GM12878 (cell line): ENCODE results near the gene OPCML. TPM values are rescaled to one million over a fixed set of nuclear protein-coding genes. Genes with fewer than 3 reads are reported as not detected.

Experiments used
- ATAC-seq: fragments of 200-7000 bp; cut with Tn5 transposase; 3 replicates; pipeline ENCODE4 v1.9.1; 2020; ENCODE audit warnings: mild to moderate bottlenecking, moderate library complexity
- BruUV-seq: library from RNA; stranded (reverse); fragments of 400-500 nt; replicated peaks from 2 replicates; lab custom pipeline; 2021; lab: Mats Ljungman, UMichigan
- CTCF ChIA-PET: fragments of 300-600 bp; sonication (Branson Sonifier 250); formaldehyde crosslinking; extraction: SDS; loops from one replicate; lab custom pipeline; 2021; ENCODE audit warnings: inconsistent platforms; lab: Yijun Ruan, JAX
- POLR2A ChIA-PET: fragments of 350-600 bp; formaldehyde crosslinking; extraction: SDS; loops from one replicate; lab custom pipeline; 2021; ENCODE audit warnings: inconsistent platforms; lab: Charles Lee
- RAD21 ChIA-PET: fragments of 300-600 bp; sonication (Branson Sonifier 250); formaldehyde crosslinking; loops from one replicate; lab custom pipeline; 2023; ENCODE audit warnings: antibody characterized with exemption; ENCODE audit not compliant: unreplicated experiment; lab: Charles Lee
- SMC1A ChIA-PET: fragments of 300-600 bp; sonication (Branson Sonifier 250); formaldehyde crosslinking; loops from one replicate; lab custom pipeline; 2023; ENCODE audit not compliant: unreplicated experiment, uncharacterized antibody; lab: Charles Lee
- DNase-seq: peaks from one replicate; pipeline ENCODE4 v3.0.0-alpha.2; 2011; ENCODE audit warnings: low read depth, low spot score
- FAIRE-seq: peaks from 3 replicates; lab custom pipeline; 2011; peaks lifted over from hg19 to GRCh38; lab: Jason Lieb, UNC
- H2AFZ ChIP-seq: 2 replicates; pipeline ENCODE4 v1.6.0; 2011; ENCODE audit warnings: low read depth, low read length, control low read depth; ENCODE audit not compliant: control insufficient read depth
- H3K27ac ChIP-seq: 2 replicates; pipeline ENCODE4 v1.5.1; 2011; ENCODE audit warnings: control low read depth; ENCODE audit not compliant: control insufficient read depth, insufficient read depth
- H3K27me3 ChIP-seq, 2 experiments: replicated peaks in 1 of 2; 2 replicates each; pipeline versions ENCODE4 v1.6.0 to v1.6.1; 2011; ENCODE audit warnings: low read length in 1 of 2; ENCODE audit not compliant: control insufficient read depth in 2 of 2, insufficient read depth in 2 of 2
- H3K36me3 ChIP-seq, 2 experiments: 2 replicates each; pipeline ENCODE4 v1.5.1; 2011; ENCODE audit warnings: low read length in 1 of 2; ENCODE audit not compliant: control insufficient read depth in 2 of 2, insufficient read depth in 2 of 2
- H3K4me1 ChIP-seq: 2 replicates; pipeline ENCODE4 v1.6.1; 2011; ENCODE audit warnings: mild to moderate bottlenecking, low read length, moderate library complexity, mixed read lengths; ENCODE audit not compliant: control insufficient read depth, insufficient read depth
- H3K4me2 ChIP-seq: 2 replicates; pipeline ENCODE4 v1.6.0; 2011; ENCODE audit warnings: control low read depth; ENCODE audit not compliant: control insufficient read depth, insufficient read depth
- H3K4me3 ChIP-seq: fragments of 200-600 bp; sonication (generic); 2 replicates; pipeline ENCODE4 v1.5.1; 2016
- H3K79me2 ChIP-seq: 2 replicates; pipeline ENCODE4 v1.6.0; 2011; ENCODE audit warnings: low read length; ENCODE audit not compliant: control insufficient read depth, insufficient read depth
- H3K9ac ChIP-seq: 2 replicates; pipeline ENCODE4 v1.8.0; 2011; ENCODE audit warnings: low read length, control low read depth, mixed read lengths; ENCODE audit not compliant: control insufficient read depth, insufficient read depth
- H3K9me3 ChIP-seq: replicated peaks from 3 replicates; pipeline ENCODE4 v1.5.1; 2011; ENCODE audit warnings: mild to moderate bottlenecking, low read length; ENCODE audit not compliant: control insufficient read depth, insufficient read depth
- H4K20me1 ChIP-seq: 2 replicates; pipeline ENCODE4 v1.6.0; 2011; ENCODE audit not compliant: control insufficient read depth, insufficient read depth
- BMI1 ChIP-seq: fragments of 450-650 bp; IDR thresholded peaks from 2 replicates; pipeline ENCODE4 v1.6.1; 2016; ENCODE audit warnings: mild to moderate bottlenecking, moderate library complexity, borderline replicate concordance
- CEBPB ChIP-seq, 2 experiments: fragments of 150-350 bp in 1 of 2; IDR thresholded peaks; 2 replicates each; pipeline ENCODE4 v1.6.1; 2012 to 2014; ENCODE audit warnings: low read depth in 2 of 2, low read length in 2 of 2, borderline replicate concordance in 1 of 2, inconsistent platforms in 1 of 2
- CREB1 ChIP-seq: IDR thresholded peaks from 2 replicates; pipeline ENCODE4 v1.6.1; 2012; ENCODE audit warnings: low read depth, mild to moderate bottlenecking, inconsistent platforms
- EGR1 ChIP-seq, 2 experiments: IDR thresholded peaks; 1 replicate in 1 of 2; 2 replicates in 1 of 2; pipeline ENCODE4 v1.6.1; 2011 to 2012; ENCODE audit warnings: low read depth in 2 of 2, low read length in 2 of 2, borderline replicate concordance in 1 of 2, mild to moderate bottlenecking in 1 of 2, moderate library complexity in 1 of 2
- JUND ChIP-seq: IDR thresholded peaks from 2 replicates; pipeline ENCODE4 v1.6.1; 2012; ENCODE audit warnings: low read depth, mild to moderate bottlenecking, low read length, improper control_type of control experiment, moderate library complexity
- MEF2A ChIP-seq: IDR thresholded peaks from 2 replicates; pipeline ENCODE4 v1.6.1; 2011; ENCODE audit warnings: low read depth, mild to moderate bottlenecking, low read length, moderate library complexity; ENCODE audit not compliant: insufficient read depth
- MYB ChIP-seq: fragments of 150-350 bp; IDR thresholded peaks from 2 replicates; pipeline ENCODE4 v1.6.1; 2014; ENCODE audit warnings: mild to moderate bottlenecking, low read depth, low read length, borderline replicate concordance
- NR2C2 ChIP-seq: IDR thresholded peaks from 2 replicates; pipeline ENCODE4 v1.6.1; 2011; ENCODE audit warnings: borderline replicate concordance, low read depth; ENCODE audit not compliant: control insufficient read depth, insufficient read length
- POU2F2 ChIP-seq: IDR thresholded peaks from 3 replicates; pipeline ENCODE4 v1.6.1; 2011; ENCODE audit warnings: low read depth, mild to moderate bottlenecking, low read length, borderline replicate concordance
- USF2 ChIP-seq: IDR thresholded peaks from 2 replicates; pipeline ENCODE4 v1.6.1; 2011; ENCODE audit warnings: low read depth, low read length, improper control_type of control experiment, borderline replicate concordance
- ZBTB33 ChIP-seq: fragments of 450-650 bp; IDR thresholded peaks from 2 replicates; pipeline ENCODE4 v1.6.1; 2017; ENCODE audit warnings: mild to moderate bottlenecking
- ZBTB4 ChIP-seq: fragments of 450-650 bp; formaldehyde crosslinking; IDR thresholded peaks from 2 replicates; pipeline ENCODE4 v1.4.0; 2022; ENCODE audit warnings: mild to moderate bottlenecking, moderate library complexity
- ZBTB40 ChIP-seq: fragments of 450-650 bp; IDR thresholded peaks from 2 replicates; pipeline ENCODE4 v1.6.1; 2016; ENCODE audit warnings: mild to moderate bottlenecking, moderate library complexity, borderline replicate concordance
- WGBS: methylation state at CpG from one replicate; pipeline ENCODE4 v1.1.6; 2016; ENCODE audit warnings: low lambda C conversion rate; ENCODE audit not compliant: insufficient replicate concordance, insufficient coverage; ENCODE audit errors: missing lambda C conversion rate; 5-methylcytosine and 5-hydroxymethylcytosine counted together
- in situ Hi-C: fragments of 300-500 bp; cut with MboI; formaldehyde crosslinking; loops from 9 replicates; pipeline ENCODE4 v1.14.3; 2018; ENCODE audit warnings: mixed read lengths
- intact Hi-C: fragments of 100-400 bp; cut with micrococcal nuclease; formaldehyde crosslinking; loops from one replicate; pipeline ENCODE4 v1.14.2; 2022; ENCODE audit not compliant: unreplicated experiment
- polyA plus RNA-seq, 11 experiments: library from polyadenylated mRNA; depleted of rRNA in 4 of 11; unstranded in 6 of 11; stranded (reverse) in 5 of 11; fragments of >200 nt; fragmentation: Nextera tagmentation in 4 of 11; fragmentation: Illumina TruSeq in 1 of 11; extraction: Ambion mirVana in 4 of 11; extraction: Trizol in 1 of 11; gene quantifications; 1 replicate in 1 of 11; 2 replicates in 10 of 11; pipeline versions ENCODE4 v1.2.1 to v1.2.3, GENCODE V29; 2011 to 2016; ENCODE audit warnings: inconsistent platforms in 2 of 11, missing spikeins in 2 of 11, low read depth in 1 of 11
- total RNA-seq, 4 experiments: library from RNA; depleted of rRNA in 3 of 4; stranded (reverse); fragments of >200 nt in 3 of 4; fragmentation: Illumina TruSeq in 1 of 4; extraction: Trizol in 1 of 4; gene quantifications; 2 replicates each; pipeline versions ENCODE4 v1.2.1 to v1.2.3, GENCODE V29; 2013 to 2021

Gene OPCML
- total and polyA plus RNA-seq, 10 of the 15 experiments (the other 5 are each of a cell fraction or from before 2014, with no cell fraction given): 0.84 TPM; not detected in 9

- H3K4me1 ChIP-seq: no peaks in the 10 kb centered on the region
- ChIA-PET RAD21 (interaction anchor here (1.0 kb wide), 1 partner anchor 10 kb away, joined by 3 read pairs; no protein-coding TSS in a partner anchor), POLR2A (no interaction called here), CTCF (interaction anchor here (1.0 to 4.7 kb wide), 3 partner anchors 10 to 13 kb away, joined by 3 to 16 read pairs (median 10); no protein-coding TSS in a partner anchor), SMC1A (interaction anchor here (1.4 to 2.1 kb wide), 4 partner anchors 10 to 16 kb away, joined by 6 to 16 read pairs (median 8); no protein-coding TSS in a partner anchor)
- DNase-seq (no peak), ATAC-seq (no peak), FAIRE-seq (no peak)
- H3K4me2 ChIP-seq: no peak overlapping the region
- intact Hi-C loops (no loop called here), in situ Hi-C loops (no loop called here)
- no peaks in the 10 kb centered on the region for H4K20me1 ChIP-seq
- no peaks in the 10 kb centered on the region for H3K36me3 ChIP-seq
- no peaks in the 10 kb centered on the region for H3K9me3 ChIP-seq
- H2AFZ ChIP-seq: no peak overlapping the region
- 66% methylated on average over 4 of the region's 4 CpGs for WGBS
- no peak overlapping the region for H3K9ac ChIP-seq
- H3K27ac ChIP-seq: no peak overlapping the region
- BruUV-seq: no TSS peak
- no peaks in the 10 kb centered on the region for H3K79me2 ChIP-seq
- no peaks in the 10 kb centered on the region for H3K27me3 ChIP-seq
- H3K4me3 ChIP-seq: no peak overlapping the region
- no peak for TF ChIP-seq CEBPB (IDR thresholded peaks at IDR 0.05; ENCODE audit: borderline replicate concordance in 1 of 2, low read depth in 2 of 2, low read length in 2 of 2)
- TF ChIP-seq NR2C2: no peak
- TF ChIP-seq MYB: no peak
- no peak for TF ChIP-seq ZBTB40
- no peak for TF ChIP-seq CREB1
- no peak for TF ChIP-seq MEF2A
- no peak for TF ChIP-seq POU2F2
- TF ChIP-seq USF2: no peak
- no peak for TF ChIP-seq ZBTB33
- no peak for TF ChIP-seq BMI1
- no peak for TF ChIP-seq EGR1 (IDR thresholded peaks at IDR 0.05; ENCODE audit: borderline replicate concordance in 1 of 2, low read depth in 2 of 2, low read length in 2 of 2)
- no peak for TF ChIP-seq ZBTB4 (CRISPR knock-in tag)
- no peak for TF ChIP-seq JUND
These were observed 561.0 kb downstream of the OPCML start for GRCh38 chr11:132971351-132971750.
